ENCODE measurements around the gene CENPM.

- TF ChIP-seq POLR2A (IDR thresholded peaks at IDR 0.05) (no peak), CTCF (IDR thresholded peaks at IDR 0.05) (no peak)
These were observed 40.1 kb downstream of the CENPM start for GRCh38 chr22:41906822-41907221.

Data from prostate gland (tissue), 2 donors.